GM12878 (cell line): Measurements from ENCODE around the gene TMPRSS4. TPM values are rescaled to one million over a fixed set of nuclear protein-coding genes. Genes with fewer than 3 reads are reported as not detected.

Source experiments
- ATAC-seq: fragments of 200-7000 bp; cut with Tn5 transposase; 3 replicates; pipeline ENCODE4 v1.9.1; 2020; ENCODE audit warnings: mild to moderate bottlenecking, moderate library complexity
- BruUV-seq: library from RNA; stranded (reverse); fragments of 400-500 nt; replicated peaks from 2 replicates; lab custom pipeline; 2021; lab: Mats Ljungman, UMichigan
- CTCF ChIA-PET: fragments of 300-600 bp; sonication (Branson Sonifier 250); formaldehyde crosslinking; extraction: SDS; loops from one replicate; lab custom pipeline; 2021; ENCODE audit warnings: inconsistent platforms; lab: Yijun Ruan, JAX
- POLR2A ChIA-PET: fragments of 350-600 bp; formaldehyde crosslinking; extraction: SDS; loops from one replicate; lab custom pipeline; 2021; ENCODE audit warnings: inconsistent platforms; lab: Charles Lee
- RAD21 ChIA-PET: fragments of 300-600 bp; sonication (Branson Sonifier 250); formaldehyde crosslinking; loops from one replicate; lab custom pipeline; 2023; ENCODE audit warnings: antibody characterized with exemption; ENCODE audit not compliant: unreplicated experiment; lab: Charles Lee
- SMC1A ChIA-PET: fragments of 300-600 bp; sonication (Branson Sonifier 250); formaldehyde crosslinking; loops from one replicate; lab custom pipeline; 2023; ENCODE audit not compliant: unreplicated experiment, uncharacterized antibody; lab: Charles Lee
- DNase-seq: peaks from one replicate; pipeline ENCODE4 v3.0.0-alpha.2; 2011; ENCODE audit warnings: low read depth, low spot score
- FAIRE-seq: peaks from 3 replicates; lab custom pipeline; 2011; peaks lifted over from hg19 to GRCh38; lab: Jason Lieb, UNC
- H2AFZ ChIP-seq: 2 replicates; pipeline ENCODE4 v1.6.0; 2011; ENCODE audit warnings: low read depth, low read length, control low read depth; ENCODE audit not compliant: control insufficient read depth
- H3K27ac ChIP-seq: 2 replicates; pipeline ENCODE4 v1.5.1; 2011; ENCODE audit warnings: control low read depth; ENCODE audit not compliant: control insufficient read depth, insufficient read depth
- H3K27me3 ChIP-seq, 2 experiments: replicated peaks in 1 of 2; 2 replicates each; pipeline versions ENCODE4 v1.6.0 to v1.6.1; 2011; ENCODE audit warnings: low read length in 1 of 2; ENCODE audit not compliant: control insufficient read depth in 2 of 2, insufficient read depth in 2 of 2
- H3K36me3 ChIP-seq, 2 experiments: 2 replicates each; pipeline ENCODE4 v1.5.1; 2011; ENCODE audit warnings: low read length in 1 of 2; ENCODE audit not compliant: control insufficient read depth in 2 of 2, insufficient read depth in 2 of 2
- H3K4me1 ChIP-seq: 2 replicates; pipeline ENCODE4 v1.6.1; 2011; ENCODE audit warnings: mild to moderate bottlenecking, low read length, moderate library complexity, mixed read lengths; ENCODE audit not compliant: control insufficient read depth, insufficient read depth
- H3K4me2 ChIP-seq: 2 replicates; pipeline ENCODE4 v1.6.0; 2011; ENCODE audit warnings: control low read depth; ENCODE audit not compliant: control insufficient read depth, insufficient read depth
- H3K4me3 ChIP-seq: fragments of 200-600 bp; sonication (generic); 2 replicates; pipeline ENCODE4 v1.5.1; 2016
- H3K79me2 ChIP-seq: 2 replicates; pipeline ENCODE4 v1.6.0; 2011; ENCODE audit warnings: low read length; ENCODE audit not compliant: control insufficient read depth, insufficient read depth
- H3K9ac ChIP-seq: 2 replicates; pipeline ENCODE4 v1.8.0; 2011; ENCODE audit warnings: low read length, control low read depth, mixed read lengths; ENCODE audit not compliant: control insufficient read depth, insufficient read depth
- H3K9me3 ChIP-seq: replicated peaks from 3 replicates; pipeline ENCODE4 v1.5.1; 2011; ENCODE audit warnings: mild to moderate bottlenecking, low read length; ENCODE audit not compliant: control insufficient read depth, insufficient read depth
- H4K20me1 ChIP-seq: 2 replicates; pipeline ENCODE4 v1.6.0; 2011; ENCODE audit not compliant: control insufficient read depth, insufficient read depth
- BMI1 ChIP-seq: fragments of 450-650 bp; IDR thresholded peaks from 2 replicates; pipeline ENCODE4 v1.6.1; 2016; ENCODE audit warnings: mild to moderate bottlenecking, moderate library complexity, borderline replicate concordance
- CHD1 ChIP-seq: IDR thresholded peaks from 2 replicates; pipeline ENCODE4 v1.6.1; 2012; ENCODE audit warnings: low read depth, low read length, improper control_type of control experiment
- CHD2 ChIP-seq: IDR thresholded peaks from 2 replicates; pipeline ENCODE4 v1.6.1; 2011; ENCODE audit warnings: low read depth, low read length, improper control_type of control experiment, borderline replicate concordance
- EP300 ChIP-seq, 2 experiments: fragments of 150-350 bp in 1 of 2; IDR thresholded peaks; 2 replicates each; pipeline ENCODE4 v1.6.1; 2011 to 2012; ENCODE audit warnings: low read depth in 2 of 2, low read length in 2 of 2, borderline replicate concordance in 1 of 2, improper control_type of control experiment in 1 of 2, inconsistent platforms in 1 of 2; ENCODE audit not compliant: control insufficient read depth in 1 of 2
- KDM1A ChIP-seq: fragments of 200-600 bp; sonication (generic); IDR thresholded peaks from 2 replicates; pipeline ENCODE4 v1.6.1; 2016; ENCODE audit warnings: borderline replicate concordance
- LARP7 ChIP-seq: fragments of 450-650 bp; IDR thresholded peaks from 2 replicates; pipeline ENCODE4 v1.6.1; 2017; ENCODE audit warnings: mild to moderate bottlenecking
- MYC ChIP-seq: IDR thresholded peaks from 2 replicates; pipeline ENCODE4 v1.6.1; 2011; ENCODE audit warnings: mild to moderate bottlenecking, low read length, moderate library complexity, inconsistent platforms; ENCODE audit not compliant: insufficient read depth, insufficient replicate concordance, insufficient read length, severe bottlenecking
- PML ChIP-seq: IDR thresholded peaks from 2 replicates; pipeline ENCODE4 v1.6.1; 2012; ENCODE audit warnings: low read length, inconsistent platforms
- POLR2AphosphoS2 ChIP-seq: IDR thresholded peaks from 2 replicates; pipeline ENCODE4 v1.6.1; 2011; ENCODE audit warnings: low read depth, mild to moderate bottlenecking, low read length, improper control_type of control experiment, moderate library complexity
- WRNIP1 ChIP-seq: IDR thresholded peaks from 2 replicates; pipeline ENCODE4 v1.6.1; 2011; ENCODE audit warnings: low read depth, low read length, improper control_type of control experiment, borderline replicate concordance
- WGBS: methylation state at CpG from one replicate; pipeline ENCODE4 v1.1.6; 2016; ENCODE audit warnings: low lambda C conversion rate; ENCODE audit not compliant: insufficient replicate concordance, insufficient coverage; ENCODE audit errors: missing lambda C conversion rate; 5-methylcytosine and 5-hydroxymethylcytosine counted together
- in situ Hi-C: fragments of 300-500 bp; cut with MboI; formaldehyde crosslinking; loops from 9 replicates; pipeline ENCODE4 v1.14.3; 2018; ENCODE audit warnings: mixed read lengths
- intact Hi-C: fragments of 100-400 bp; cut with micrococcal nuclease; formaldehyde crosslinking; loops from one replicate; pipeline ENCODE4 v1.14.2; 2022; ENCODE audit not compliant: unreplicated experiment
- polyA plus RNA-seq, 11 experiments: library from polyadenylated mRNA; depleted of rRNA in 4 of 11; unstranded in 6 of 11; stranded (reverse) in 5 of 11; fragments of >200 nt; fragmentation: Nextera tagmentation in 4 of 11; fragmentation: Illumina TruSeq in 1 of 11; extraction: Ambion mirVana in 4 of 11; extraction: Trizol in 1 of 11; gene quantifications; 1 replicate in 1 of 11; 2 replicates in 10 of 11; pipeline versions ENCODE4 v1.2.1 to v1.2.3, GENCODE V29; 2011 to 2016; ENCODE audit warnings: inconsistent platforms in 2 of 11, missing spikeins in 2 of 11, low read depth in 1 of 11
- total RNA-seq, 4 experiments: library from RNA; depleted of rRNA in 3 of 4; stranded (reverse); fragments of >200 nt in 3 of 4; fragmentation: Illumina TruSeq in 1 of 4; extraction: Trizol in 1 of 4; gene quantifications; 2 replicates each; pipeline versions ENCODE4 v1.2.1 to v1.2.3, GENCODE V29; 2013 to 2021
- TF ChIP-seq, protein P1 (sequence below): fragments of 450-650 bp; IDR thresholded peaks from 2 replicates; pipeline ENCODE4 v1.6.1; 2017; ENCODE audit warnings: low read depth, mild to moderate bottlenecking, moderate library complexity
- TF ChIP-seq, protein P2 (sequence below): fragments of 450-650 bp; IDR thresholded peaks from 2 replicates; pipeline ENCODE4 v1.6.1; 2017; ENCODE audit warnings: mild to moderate bottlenecking, moderate library complexity
- TF ChIP-seq, protein P3 (sequence below): IDR thresholded peaks from 2 replicates; pipeline ENCODE4 v1.6.1; 2011; ENCODE audit warnings: low read depth, mild to moderate bottlenecking, low read length, moderate library complexity, borderline replicate concordance; ENCODE audit errors: extremely low read depth
- TF ChIP-seq, protein P4 (sequence below): fragments of 450-650 bp; formaldehyde crosslinking; IDR thresholded peaks from 2 replicates; pipeline ENCODE4 v1.5.0; 2022; ENCODE audit warnings: mild to moderate bottlenecking, missing genetic modification characterization

Gene TMPRSS4
- total and polyA plus RNA-seq, 10 of the 15 experiments (the other 5 are each of a cell fraction or from before 2014, with no cell fraction given): 0.14 to 0.26 TPM; not detected in 8

DNA sequence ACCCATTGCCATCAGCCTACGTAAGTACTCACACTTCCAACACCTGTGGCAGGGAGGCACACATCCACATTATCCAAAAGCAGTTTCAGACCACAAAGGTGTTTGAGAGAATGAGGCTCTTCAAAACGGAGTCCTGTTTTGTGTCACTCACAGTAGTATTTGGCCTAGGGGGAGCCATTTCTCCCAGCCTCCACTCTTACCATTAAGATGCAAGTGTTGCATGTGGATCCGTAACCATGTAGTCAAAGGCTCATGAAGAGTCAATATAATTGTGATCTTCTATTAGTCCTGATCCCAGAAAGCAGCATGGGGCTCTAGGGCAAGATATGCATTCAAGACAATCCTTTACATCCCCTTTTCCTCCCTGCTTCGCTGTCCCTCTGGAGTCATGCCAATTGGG, 49.2 kb upstream of the TMPRSS4 start:
- Histone ChIP-seq H3K27me3 (no peaks in the 10 kb centered on the region), H3K4me3 (no peak overlapping the region), H3K79me2 (no peaks in the 10 kb centered on the region), H3K4me1 (no peaks in the 10 kb centered on the region), H3K4me2 (no peak overlapping the region), H2AFZ (no peak overlapping the region), H3K9me3 (no peaks in the 10 kb centered on the region; the same call in 2 of the 3 replicates), H4K20me1 (no peaks in the 10 kb centered on the region), H3K27ac (no peak overlapping the region), H3K9ac (no peak overlapping the region), H3K36me3 (no peaks in the 10 kb centered on the region)
- FAIRE-seq: no peak
- in situ Hi-C loops (no loop called here), intact Hi-C loops (no loop called here)
- no peak for ATAC-seq
- ChIA-PET CTCF (interaction anchor here (0.8 to 1.0 kb wide), 2 partner anchors 25 to 74 kb away, joined by 3 read pairs; no protein-coding TSS in a partner anchor), POLR2A (no interaction called here), RAD21 (no interaction called here), SMC1A (interaction anchor here (0.8 kb wide), 1 partner anchor 81 kb away, joined by 4 read pairs; no protein-coding TSS in a partner anchor)
- BruUV-seq: no TSS peak
- 54% methylated on average over 4 of the region's 4 CpGs for WGBS
- DNase-seq: no peak
- TF ChIP-seq PML (no peak), CHD1 (no peak), BMI1 (no peak), WRNIP1 (no peak), CHD2 (no peak), LARP7 (no peak), EP300 (IDR thresholded peaks at IDR 0.05; ENCODE audit: borderline replicate concordance in 1 of 2, control insufficient read depth in 1 of 2, low read depth in 2 of 2, low read length in 2 of 2) (no peak), KDM1A (no peak), POLR2AphosphoS2 (no peak), MYC (no peak)
- TF ChIP-seq, protein P1, sequence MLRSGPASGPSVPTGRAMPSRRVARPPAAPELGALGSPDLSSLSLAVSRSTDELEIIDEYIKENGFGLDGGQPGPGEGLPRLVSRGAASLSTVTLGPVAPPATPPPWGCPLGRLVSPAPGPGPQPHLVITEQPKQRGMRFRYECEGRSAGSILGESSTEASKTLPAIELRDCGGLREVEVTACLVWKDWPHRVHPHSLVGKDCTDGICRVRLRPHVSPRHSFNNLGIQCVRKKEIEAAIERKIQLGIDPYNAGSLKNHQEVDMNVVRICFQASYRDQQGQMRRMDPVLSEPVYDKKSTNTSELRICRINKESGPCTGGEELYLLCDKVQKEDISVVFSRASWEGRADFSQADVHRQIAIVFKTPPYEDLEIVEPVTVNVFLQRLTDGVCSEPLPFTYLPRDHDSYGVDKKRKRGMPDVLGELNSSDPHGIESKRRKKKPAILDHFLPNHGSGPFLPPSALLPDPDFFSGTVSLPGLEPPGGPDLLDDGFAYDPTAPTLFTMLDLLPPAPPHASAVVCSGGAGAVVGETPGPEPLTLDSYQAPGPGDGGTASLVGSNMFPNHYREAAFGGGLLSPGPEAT: no peak
- TF ChIP-seq, protein P2, sequence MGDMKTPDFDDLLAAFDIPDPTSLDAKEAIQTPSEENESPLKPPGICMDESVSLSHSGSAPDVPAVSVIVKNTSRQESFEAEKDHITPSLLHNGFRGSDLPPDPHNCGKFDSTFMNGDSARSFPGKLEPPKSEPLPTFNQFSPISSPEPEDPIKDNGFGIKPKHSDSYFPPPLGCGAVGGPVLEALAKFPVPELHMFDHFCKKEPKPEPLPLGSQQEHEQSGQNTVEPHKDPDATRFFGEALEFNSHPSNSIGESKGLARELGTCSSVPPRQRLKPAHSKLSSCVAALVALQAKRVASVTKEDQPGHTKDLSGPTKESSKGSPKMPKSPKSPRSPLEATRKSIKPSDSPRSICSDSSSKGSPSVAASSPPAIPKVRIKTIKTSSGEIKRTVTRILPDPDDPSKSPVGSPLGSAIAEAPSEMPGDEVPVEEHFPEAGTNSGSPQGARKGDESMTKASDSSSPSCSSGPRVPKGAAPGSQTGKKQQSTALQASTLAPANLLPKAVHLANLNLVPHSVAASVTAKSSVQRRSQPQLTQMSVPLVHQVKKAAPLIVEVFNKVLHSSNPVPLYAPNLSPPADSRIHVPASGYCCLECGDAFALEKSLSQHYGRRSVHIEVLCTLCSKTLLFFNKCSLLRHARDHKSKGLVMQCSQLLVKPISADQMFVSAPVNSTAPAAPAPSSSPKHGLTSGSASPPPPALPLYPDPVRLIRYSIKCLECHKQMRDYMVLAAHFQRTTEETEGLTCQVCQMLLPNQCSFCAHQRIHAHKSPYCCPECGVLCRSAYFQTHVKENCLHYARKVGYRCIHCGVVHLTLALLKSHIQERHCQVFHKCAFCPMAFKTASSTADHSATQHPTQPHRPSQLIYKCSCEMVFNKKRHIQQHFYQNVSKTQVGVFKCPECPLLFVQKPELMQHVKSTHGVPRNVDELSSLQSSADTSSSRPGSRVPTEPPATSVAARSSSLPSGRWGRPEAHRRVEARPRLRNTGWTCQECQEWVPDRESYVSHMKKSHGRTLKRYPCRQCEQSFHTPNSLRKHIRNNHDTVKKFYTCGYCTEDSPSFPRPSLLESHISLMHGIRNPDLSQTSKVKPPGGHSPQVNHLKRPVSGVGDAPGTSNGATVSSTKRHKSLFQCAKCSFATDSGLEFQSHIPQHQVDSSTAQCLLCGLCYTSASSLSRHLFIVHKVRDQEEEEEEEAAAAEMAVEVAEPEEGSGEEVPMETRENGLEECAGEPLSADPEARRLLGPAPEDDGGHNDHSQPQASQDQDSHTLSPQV: no peak
- TF ChIP-seq, protein P3, sequence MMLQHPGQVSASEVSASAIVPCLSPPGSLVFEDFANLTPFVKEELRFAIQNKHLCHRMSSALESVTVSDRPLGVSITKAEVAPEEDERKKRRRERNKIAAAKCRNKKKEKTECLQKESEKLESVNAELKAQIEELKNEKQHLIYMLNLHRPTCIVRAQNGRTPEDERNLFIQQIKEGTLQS: no peak
- TF ChIP-seq, protein P4, sequence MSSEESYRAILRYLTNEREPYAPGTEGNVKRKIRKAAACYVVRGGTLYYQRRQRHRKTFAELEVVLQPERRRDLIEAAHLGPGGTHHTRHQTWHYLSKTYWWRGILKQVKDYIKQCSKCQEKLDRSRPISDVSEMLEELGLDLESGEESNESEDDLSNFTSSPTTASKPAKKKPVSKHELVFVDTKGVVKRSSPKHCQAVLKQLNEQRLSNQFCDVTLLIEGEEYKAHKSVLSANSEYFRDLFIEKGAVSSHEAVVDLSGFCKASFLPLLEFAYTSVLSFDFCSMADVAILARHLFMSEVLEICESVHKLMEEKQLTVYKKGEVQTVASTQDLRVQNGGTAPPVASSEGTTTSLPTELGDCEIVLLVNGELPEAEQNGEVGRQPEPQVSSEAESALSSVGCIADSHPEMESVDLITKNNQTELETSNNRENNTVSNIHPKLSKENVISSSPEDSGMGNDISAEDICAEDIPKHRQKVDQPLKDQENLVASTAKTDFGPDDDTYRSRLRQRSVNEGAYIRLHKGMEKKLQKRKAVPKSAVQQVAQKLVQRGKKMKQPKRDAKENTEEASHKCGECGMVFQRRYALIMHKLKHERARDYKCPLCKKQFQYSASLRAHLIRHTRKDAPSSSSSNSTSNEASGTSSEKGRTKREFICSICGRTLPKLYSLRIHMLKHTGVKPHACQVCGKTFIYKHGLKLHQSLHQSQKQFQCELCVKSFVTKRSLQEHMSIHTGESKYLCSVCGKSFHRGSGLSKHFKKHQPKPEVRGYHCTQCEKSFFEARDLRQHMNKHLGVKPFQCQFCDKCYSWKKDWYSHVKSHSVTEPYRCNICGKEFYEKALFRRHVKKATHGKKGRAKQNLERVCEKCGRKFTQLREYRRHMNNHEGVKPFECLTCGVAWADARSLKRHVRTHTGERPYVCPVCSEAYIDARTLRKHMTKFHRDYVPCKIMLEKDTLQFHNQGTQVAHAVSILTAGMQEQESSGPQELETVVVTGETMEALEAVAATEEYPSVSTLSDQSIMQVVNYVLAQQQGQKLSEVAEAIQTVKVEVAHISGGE (CRISPR knock-in tag): no peak
